Endothelial cell of umbilical vein (primary cell): ENCODE results near the gene OTUD6A.

Experiments used
- EZH2 ChIP-seq: IDR thresholded peaks from 2 replicates; pipeline ENCODE4 v1.6.1; 2012; ENCODE audit warnings: borderline replicate concordance, low read depth, mild to moderate bottlenecking, moderate library complexity, low read length, inconsistent platforms; ENCODE audit not compliant: severe bottlenecking
- JUN ChIP-seq: IDR thresholded peaks from 2 replicates; pipeline ENCODE4 v1.6.1; 2011; ENCODE audit warnings: borderline replicate concordance, low read depth; ENCODE audit not compliant: insufficient read length, insufficient read depth
- POLR2A ChIP-seq: IDR thresholded peaks from 2 replicates; pipeline ENCODE4 v1.6.1; 2012; ENCODE audit warnings: low read depth, mild to moderate bottlenecking, control low read depth, low read length
- POLR2AphosphoS5 ChIP-seq: IDR thresholded peaks from 2 replicates; pipeline ENCODE4 v1.6.1; 2012; ENCODE audit warnings: low read depth, mild to moderate bottlenecking, control low read depth, low read length, moderate library complexity; ENCODE audit not compliant: insufficient read depth

DNA sequence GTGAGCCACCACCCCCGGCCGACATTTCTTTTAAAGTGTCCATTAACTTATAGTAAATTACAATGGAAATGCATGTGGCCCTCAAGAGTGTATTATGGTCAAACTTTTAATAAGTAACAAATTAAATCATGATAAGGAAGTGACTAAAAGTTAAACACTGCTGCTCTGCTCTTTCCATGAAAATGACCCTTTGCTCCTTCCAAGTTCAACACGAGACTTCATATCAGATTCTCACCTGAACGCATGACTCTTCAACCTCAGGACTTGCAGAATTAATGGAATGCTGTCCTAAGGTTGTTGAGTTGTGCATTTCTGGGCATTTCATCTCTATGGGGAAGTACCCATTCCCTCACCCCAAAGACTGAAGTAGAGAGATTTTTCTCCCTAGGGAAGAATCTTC lies 39.6 kb upstream of the OTUD6A start:
- TF ChIP-seq JUN (no peak), POLR2A (no peak), POLR2AphosphoS5 (no peak), EZH2 (no peak)
